GM19025 (cell line): ENCODE results near the gene PHAF1.

Source experiments
- ATAC-seq: cut with Tn5 transposase; IDR thresholded peaks from one replicate; pipeline ENCODE4 v1.9.1; 2021; ENCODE audit warnings: mild to moderate bottlenecking, low read depth, moderate library complexity; ENCODE audit not compliant: unreplicated experiment

Gene PHAF1

GRCh38 chr16:67145746-67146145 lies 36.0 kb downstream of the PHAF1 start:
- ATAC-seq, result no peak

- no peak for ATAC-seq
Measured at GRCh38 chr16:67146523-67147357, 37.0 kb downstream of the PHAF1 start.

- no peak for ATAC-seq
Measured at GRCh38 chr16:67147437-67148140, 37.8 kb downstream of the PHAF1 start.

GRCh38 chr16:67148221-67148620 lies 38.5 kb downstream of the PHAF1 start:
- ATAC-seq, result no peak

GRCh38 chr16:67148656-67149275 lies 39.0 kb downstream of the PHAF1 start:
- ATAC-seq, result no peak

- no peak for ATAC-seq
Measured at GRCh38 chr16:67149276-67150046, 39.7 kb downstream of the PHAF1 start.

- peak; percentile 43 for ATAC-seq
Measured at GRCh38 chr16:67150047-67150832, 40.5 kb downstream of the PHAF1 start.

GRCh38 chr16:67150833-67151396 lies 41.2 kb downstream of the PHAF1 start, which contains the start of gene B3GNT9:
Gene B3GNT9 (minus strand): TSS chr16:67150998. CDS start chr16:67150485, 513 bp downstream.
- ATAC-seq, result peak; percentile 57

GRCh38 chr16:67151431-67152097 lies 41.8 kb downstream of the PHAF1 start:
- no peak for ATAC-seq

- no peak for ATAC-seq
Measured at GRCh38 chr16:67154578-67155294, 45.0 kb downstream of the PHAF1 start.

GRCh38 chr16:67155295-67156142 lies 45.8 kb downstream of the PHAF1 start:
- ATAC-seq, result no peak

GRCh38 chr16:67156143-67156844 lies 46.6 kb downstream of the PHAF1 start:
- ATAC-seq, result no peak

GRCh38 chr16:67157106-67157748 lies 47.5 kb downstream of the PHAF1 start:
- ATAC-seq, result no peak

GRCh38 chr16:67157892-67158635 lies 48.3 kb downstream of the PHAF1 start:
- ATAC-seq, result no peak
